Activated CD4-positive, alpha-beta T cell treated with anti-CD3 and anti-CD28 coated beads, Interleukin-2, amount 50 U/mL, for 24 hours (primary cell): Measurements from ENCODE around the gene NTM.
"Not testable (repeated sequence)": the region's sequence is repeated elsewhere in the genome, so short reads cannot be mapped to it uniquely, and the experiment has no call there.

Experiments
- DNase-seq, 2 donors: peaks; one replicate each; pipeline ENCODE4 v3.0.0-alpha.2; 2020; ENCODE audit warnings: low read depth in 1 of 2, low spot score in 1 of 2

NTM gene

GRCh38 chr11:132358573-132358953 is 988.1 kb downstream of the NTM start:
- no peak for DNase-seq

- DNase-seq = no peak
These were observed 990.7 kb downstream of the NTM start for GRCh38 chr11:132361011-132361550.

- no peak for DNase-seq
These were observed 995.2 kb downstream of the NTM start for GRCh38 chr11:132365650-132366049.

GRCh38 chr11:132367293-132367692 is 996.9 kb downstream of the NTM start:
- no peak for DNase-seq

- DNase-seq = not testable (repeated sequence)
These were observed 999.7 kb downstream of the NTM start for GRCh38 chr11:132370114-132370513.

- no peak for DNase-seq
These were observed 1003.2 kb downstream of the NTM start for GRCh38 chr11:132373405-132374143.

- DNase-seq = no peak
These were observed 1009.1 kb downstream of the NTM start for GRCh38 chr11:132379540-132379939.
